Measurements from ENCODE around the gene JMJD6. TPM values are rescaled to one million over a fixed set of nuclear protein-coding genes. Genes with fewer than 3 reads are reported as not detected.

The JMJD6 gene
- total and polyA plus RNA-seq, 3 experiments from 2014 or later, result 37.1 to 66.8 (median 62.7) TPM

GRCh38 chr17:76691379-76692191, 34.8 kb downstream of the JMJD6 start:
- Histone ChIP-seq H3K4me1 (ENCODE audit: insufficient read depth, low read length) (no peaks in the 10 kb centered on the region), H3K27ac (ENCODE audit: low read depth, low read length) (no peak overlapping the region), H3K27me3 (ENCODE audit: insufficient read depth, low read length, poor library complexity, severe bottlenecking) (no peaks in the 10 kb centered on the region), H3K4me3 (ENCODE audit: low read length) (no peak overlapping the region), H3K36me3 (ENCODE audit: insufficient read depth, low read length) (no peaks in the 10 kb centered on the region), H3K9me3 (ENCODE audit: low read length) (no peaks in the 10 kb centered on the region)
- H3K9me3 Mint-ChIP-seq, result no peaks in the 10 kb centered on the region
- peaks cover 0 to 3% of the 10 kb centered on the region in 2 donors for H3K27me3 Mint-ChIP-seq
- ChIA-PET POLR2A (no interaction called here), CTCF (interaction anchor here (1.5 to 1.7 kb wide), 2 partner anchors 10 to 13 kb away, joined by 3 read pairs; no protein-coding TSS in a partner anchor)
- H3K4me3 Mint-ChIP-seq, result no peak overlapping the region
- DNase-seq, result no peak
- H3K36me3 Mint-ChIP-seq, result peaks cover 0 to 9% (median 0%) of the 10 kb centered on the region in 3 donors
- H3K27ac Mint-ChIP-seq, result peak overlapping the region in 2 of 8 donors; percentile 6 to 69
- peaks cover 0 to 9% (median 2%) of the 10 kb centered on the region in 3 donors for H3K4me1 Mint-ChIP-seq

DNA sequence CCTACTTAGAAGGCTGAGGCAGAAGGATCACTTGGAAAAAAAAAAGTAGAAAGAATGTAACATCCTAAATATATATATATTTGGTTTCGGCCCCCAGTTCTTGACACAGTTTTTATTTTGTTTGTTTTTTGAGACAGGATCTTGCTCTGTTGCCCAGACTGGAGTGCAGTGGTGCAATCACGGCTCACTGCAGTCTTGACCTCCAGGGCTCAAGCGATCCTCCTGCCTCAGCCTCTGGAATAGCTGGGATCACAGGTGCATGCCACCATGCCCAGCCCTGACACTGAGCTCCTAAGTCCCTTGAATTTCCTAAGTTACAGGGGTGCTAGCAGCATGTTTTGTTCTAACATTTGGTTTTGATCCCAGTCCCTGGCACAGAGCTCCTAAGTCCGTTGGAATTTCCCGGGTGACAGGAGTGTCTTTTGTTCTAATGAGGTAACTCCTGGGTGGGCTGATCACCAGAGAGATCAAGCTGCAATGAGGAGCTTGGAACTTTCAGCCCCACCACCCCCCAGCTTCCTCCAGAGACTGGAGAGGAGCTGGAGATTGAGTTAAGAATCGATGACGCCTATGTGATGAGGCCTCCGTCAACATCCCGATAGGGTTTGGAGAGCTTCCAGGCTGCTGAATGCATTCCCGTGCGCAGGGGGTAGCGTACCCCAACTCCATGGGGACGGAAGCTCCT, 35.7 kb downstream of the JMJD6 start:
- Mint-ChIP-seq H3K27ac (no peak overlapping the region), H3K4me3 (no peak overlapping the region), H3K9me3 (no peaks in the 10 kb centered on the region), H3K4me1 (peaks cover 0 to 7% (median 0%) of the 10 kb centered on the region in 3 donors), H3K36me3 (peaks cover 0 to 12% (median 2%) of the 10 kb centered on the region in 3 donors), H3K27me3 (peaks cover 0 to 3% of the 10 kb centered on the region in 2 donors)
- DNase-seq, result no peak
- Histone ChIP-seq H3K36me3 (ENCODE audit: insufficient read depth, low read length) (no peaks in the 10 kb centered on the region), H3K27ac (ENCODE audit: low read depth, low read length) (no peak overlapping the region), H3K27me3 (ENCODE audit: insufficient read depth, low read length, poor library complexity, severe bottlenecking) (no peaks in the 10 kb centered on the region), H3K9me3 (ENCODE audit: low read length) (no peaks in the 10 kb centered on the region), H3K4me1 (ENCODE audit: insufficient read depth, low read length) (no peaks in the 10 kb centered on the region), H3K4me3 (ENCODE audit: low read length) (no peak overlapping the region)
- ChIA-PET POLR2A (no interaction called here), CTCF (interaction anchor here (0.9 to 1.7 kb wide), 3 partner anchors 9 to 66 kb away, joined by 3 read pairs; no protein-coding TSS in a partner anchor)

GRCh38 chr17:76689859-76690258, 36.5 kb downstream of the JMJD6 start:
- no peaks in the 10 kb centered on the region for H3K27me3 ChIP-seq (ENCODE audit: insufficient read depth, low read length, poor library complexity, severe bottlenecking)
- no peaks in the 10 kb centered on the region for H3K36me3 ChIP-seq (ENCODE audit: insufficient read depth, low read length)
- ChIA-PET POLR2A (no interaction called here), CTCF (no interaction called here)
- Mint-ChIP-seq H3K27me3 (no peaks in the 10 kb centered on the region), H3K4me1 (no peaks in the 10 kb centered on the region), H3K36me3 (peaks cover 0 to 12% (median 2%) of the 10 kb centered on the region in 3 donors), H3K4me3 (peak overlapping the region in 1 of 7 donors; percentile 61), H3K27ac (no peak overlapping the region), H3K9me3 (no peaks in the 10 kb centered on the region)
- DNase-seq, result no peak
- H3K27ac ChIP-seq (ENCODE audit: low read depth, low read length), result no peak overlapping the region
- no peaks in the 10 kb centered on the region for H3K9me3 ChIP-seq (ENCODE audit: low read length)
- H3K4me3 ChIP-seq (ENCODE audit: low read length), result no peak overlapping the region
- no peaks in the 10 kb centered on the region for H3K4me1 ChIP-seq (ENCODE audit: insufficient read depth, low read length)

GRCh38 chr17:76688165-76688622, 38.2 kb downstream of the JMJD6 start:
- DNase-seq, result no peak
- no peaks in the 10 kb centered on the region for H3K27me3 Mint-ChIP-seq
- no peaks in the 10 kb centered on the region for H3K9me3 Mint-ChIP-seq
- H3K36me3 Mint-ChIP-seq, result peaks cover 0 to 14% (median 2%) of the 10 kb centered on the region in 3 donors
- Histone ChIP-seq H3K4me3 (ENCODE audit: low read length) (no peak overlapping the region), H3K36me3 (ENCODE audit: insufficient read depth, low read length) (no peaks in the 10 kb centered on the region), H3K4me1 (ENCODE audit: insufficient read depth, low read length) (no peaks in the 10 kb centered on the region), H3K27me3 (ENCODE audit: insufficient read depth, low read length, poor library complexity, severe bottlenecking) (no peaks in the 10 kb centered on the region), H3K27ac (ENCODE audit: low read depth, low read length) (no peak overlapping the region), H3K9me3 (ENCODE audit: low read length) (no peaks in the 10 kb centered on the region)
- no peak overlapping the region for H3K27ac Mint-ChIP-seq
- H3K4me3 Mint-ChIP-seq, result no peak overlapping the region
- no peaks in the 10 kb centered on the region for H3K4me1 Mint-ChIP-seq
- CTCF ChIA-PET, result interaction anchor here (0.7 kb wide), 1 partner anchor 318 kb away, joined by 3 read pairs; no protein-coding TSS in a partner anchor
- POLR2A ChIA-PET, result no interaction called here

DNA sequence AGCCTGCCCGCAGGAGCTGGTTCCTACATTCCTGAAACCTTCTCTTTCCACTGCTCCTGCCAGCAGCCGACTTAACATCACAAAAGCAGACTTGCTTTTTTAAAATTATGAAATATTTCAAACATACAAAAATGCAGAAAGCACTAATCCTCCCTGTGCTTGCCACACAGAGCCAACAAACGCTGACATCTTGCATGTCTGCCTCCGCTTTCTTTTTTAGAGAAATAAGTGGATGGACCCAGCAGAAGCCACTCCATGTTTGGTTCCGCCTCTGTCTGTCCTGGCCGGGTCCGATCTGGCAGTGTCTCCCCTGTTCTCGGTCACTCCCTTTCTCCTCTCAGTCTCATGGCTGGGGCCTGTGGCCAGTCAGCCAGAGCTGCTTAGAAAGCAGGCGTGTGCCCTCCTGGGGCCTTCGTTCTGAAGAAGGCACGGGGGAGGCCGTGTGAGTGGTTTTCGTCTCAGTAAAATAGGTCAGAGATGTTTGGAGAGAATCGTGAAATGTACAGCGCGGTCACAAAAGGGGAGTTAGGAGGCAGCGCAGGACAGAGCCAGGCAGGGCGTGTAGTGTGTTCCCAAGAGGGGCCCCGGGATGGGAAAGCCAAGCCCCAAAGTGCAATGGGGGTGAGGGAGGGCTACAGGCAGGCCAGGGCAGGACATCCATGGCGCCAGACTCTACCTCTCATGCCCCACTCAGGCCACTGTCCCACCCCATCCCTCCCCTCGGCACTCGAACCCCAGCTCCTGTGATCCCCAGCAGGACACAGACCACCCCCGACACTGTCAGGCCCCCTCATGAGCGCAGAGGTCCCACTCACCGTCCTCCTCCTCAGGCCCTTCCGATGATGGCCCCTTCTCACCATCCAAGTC, 38.9 kb downstream of the JMJD6 start:
- H3K36me3 ChIP-seq (ENCODE audit: insufficient read depth, low read length), result no peaks in the 10 kb centered on the region
- DNase-seq, result no peak
- Mint-ChIP-seq H3K4me1 (peaks cover 0 to 2% (median under 1%) of the 10 kb centered on the region in 3 donors), H3K36me3 (peaks cover 0 to 14% (median 2%) of the 10 kb centered on the region in 3 donors), H3K27ac (no peak overlapping the region), H3K4me3 (no peak overlapping the region), H3K27me3 (no peaks in the 10 kb centered on the region), H3K9me3 (no peaks in the 10 kb centered on the region)
- ChIA-PET CTCF (no interaction called here), POLR2A (no interaction called here)
- no peaks in the 10 kb centered on the region for H3K27me3 ChIP-seq (ENCODE audit: insufficient read depth, low read length, poor library complexity, severe bottlenecking)
- H3K4me3 ChIP-seq (ENCODE audit: low read length), result no peak overlapping the region
- no peaks in the 10 kb centered on the region for H3K9me3 ChIP-seq (ENCODE audit: low read length)
- no peak overlapping the region for H3K27ac ChIP-seq (ENCODE audit: low read depth, low read length)
- no peaks in the 10 kb centered on the region for H3K4me1 ChIP-seq (ENCODE audit: insufficient read depth, low read length)

DNA sequence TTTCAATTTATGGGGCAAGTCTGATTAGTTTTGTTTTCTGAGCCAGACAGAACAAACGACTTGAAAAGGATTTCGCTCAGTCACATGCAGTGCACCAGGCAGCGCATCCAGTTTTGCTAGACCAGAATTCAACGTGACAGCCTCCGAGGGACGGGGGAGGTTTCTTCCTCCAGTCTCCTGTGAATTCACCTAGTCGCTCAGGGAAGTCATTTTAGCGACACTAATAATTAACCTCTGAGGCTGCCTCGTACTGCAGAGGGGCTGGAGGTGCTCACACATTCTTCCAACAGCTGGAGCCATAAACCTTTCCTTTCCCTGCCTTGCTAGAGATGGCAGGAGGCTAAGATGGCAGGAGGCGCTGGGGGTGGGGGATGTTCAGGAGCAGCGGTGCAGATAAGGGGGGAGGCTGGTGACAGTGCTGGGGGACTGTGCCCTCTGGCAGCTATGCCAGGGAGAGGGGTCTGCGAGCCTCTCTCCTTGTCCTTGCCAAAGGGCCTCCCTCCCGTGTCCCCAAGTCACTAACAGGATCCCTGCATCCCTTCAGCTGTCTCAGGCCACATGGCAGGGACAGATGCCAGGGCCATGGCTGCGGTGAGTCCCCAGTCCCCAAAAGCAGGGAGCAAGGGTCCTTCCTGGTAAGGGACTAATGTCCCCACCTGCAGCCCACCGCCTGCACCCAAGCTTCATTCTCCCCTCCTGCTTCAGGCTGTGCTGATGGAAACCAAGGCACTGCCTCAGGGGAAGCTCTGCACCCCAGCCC, 39.7 kb downstream of the JMJD6 start:
- Mint-ChIP-seq H3K4me3 (no peak overlapping the region), H3K27me3 (no peaks in the 10 kb centered on the region), H3K9me3 (no peaks in the 10 kb centered on the region), H3K27ac (no peak overlapping the region), H3K36me3 (peaks cover 0 to 18% (median 2%) of the 10 kb centered on the region in 3 donors), H3K4me1 (peaks cover 6 to 10% (median 9%) of the 10 kb centered on the region in 3 donors)
- no peaks in the 10 kb centered on the region for H3K9me3 ChIP-seq (ENCODE audit: low read length)
- H3K4me1 ChIP-seq (ENCODE audit: insufficient read depth, low read length), result peaks cover 4% of the 10 kb centered on the region
- POLR2A ChIA-PET, result no interaction called here
- no peak overlapping the region for H3K4me3 ChIP-seq (ENCODE audit: low read length)
- DNase-seq, result no peak
- no peaks in the 10 kb centered on the region for H3K36me3 ChIP-seq (ENCODE audit: insufficient read depth, low read length)
- H3K27me3 ChIP-seq (ENCODE audit: insufficient read depth, low read length, poor library complexity, severe bottlenecking), result no peaks in the 10 kb centered on the region
- CTCF ChIA-PET, result interaction anchor here (2.0 kb wide), 1 partner anchor 164 kb away, joined by 7 read pairs; no protein-coding TSS in a partner anchor
- H3K27ac ChIP-seq (ENCODE audit: low read depth, low read length), result no peak overlapping the region

DNA sequence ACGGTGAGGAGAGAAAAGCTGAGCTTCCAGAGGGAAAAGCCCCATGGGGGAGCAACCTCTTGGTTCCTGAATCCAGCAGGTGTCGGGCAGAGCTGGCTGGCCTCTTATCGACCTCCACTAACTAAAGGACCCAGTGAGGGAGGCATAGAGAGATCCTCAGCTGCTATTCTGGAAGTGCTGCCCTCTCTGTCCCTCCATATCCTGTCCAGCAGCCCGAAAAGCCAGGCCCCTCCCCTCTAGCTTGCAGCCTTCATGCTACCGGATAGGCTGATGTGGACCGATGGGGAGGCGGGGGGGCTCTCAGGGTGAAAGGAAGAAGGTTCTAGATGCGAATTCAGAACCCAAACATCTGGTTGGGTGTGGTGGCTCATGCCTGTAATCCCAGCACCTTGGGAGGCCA, 40.6 kb downstream of the JMJD6 start:
- Histone ChIP-seq H3K4me3 (ENCODE audit: low read length) (no peak overlapping the region), H3K9me3 (ENCODE audit: low read length) (no peaks in the 10 kb centered on the region), H3K27me3 (ENCODE audit: insufficient read depth, low read length, poor library complexity, severe bottlenecking) (no peaks in the 10 kb centered on the region), H3K36me3 (ENCODE audit: insufficient read depth, low read length) (no peaks in the 10 kb centered on the region), H3K27ac (ENCODE audit: low read depth, low read length) (no peak overlapping the region), H3K4me1 (ENCODE audit: insufficient read depth, low read length) (peaks cover 13% of the 10 kb centered on the region)
- Mint-ChIP-seq H3K27ac (no peak overlapping the region), H3K36me3 (peaks cover 0 to 22% (median 2%) of the 10 kb centered on the region in 3 donors), H3K9me3 (no peaks in the 10 kb centered on the region), H3K27me3 (no peaks in the 10 kb centered on the region), H3K4me3 (no peak overlapping the region), H3K4me1 (peaks cover 15 to 18% (median 18%) of the 10 kb centered on the region in 3 donors)
- DNase-seq, result no peak
- POLR2A ChIA-PET, result no interaction called here
- CTCF ChIA-PET, result interaction anchor here (1.0 to 2.0 kb wide), 2 partner anchors 28 to 163 kb away, joined by 4 to 7 read pairs; no protein-coding TSS in a partner anchor

Measured in CD8-positive, alpha-beta memory T cell (primary cell).